HEK293 (cell line): ENCODE measurements around the gene KIFBP.

ENCODE experiments used
- EGR2 ChIP-seq: fragments of 450-650 bp; formaldehyde crosslinking; IDR thresholded peaks from 2 replicates; pipeline ENCODE4 v1.5.1; 2016; ENCODE audit warnings: low read depth, missing biosample characterization, missing genetic modification characterization
- GFI1B ChIP-seq: fragments of 450-650 bp; formaldehyde crosslinking; IDR thresholded peaks from 2 replicates; pipeline ENCODE4 v1.5.1; 2016; ENCODE audit warnings: missing biosample characterization, missing genetic modification characterization
- MZF1 ChIP-seq: fragments of 450-650 bp; formaldehyde crosslinking; IDR thresholded peaks from 2 replicates; pipeline ENCODE4 v1.5.1; 2017; ENCODE audit warnings: missing biosample characterization, missing genetic modification characterization, borderline replicate concordance
- OVOL3 ChIP-seq: fragments of 450-650 bp; formaldehyde crosslinking; IDR thresholded peaks from 2 replicates; pipeline ENCODE4 v1.5.1; 2016; ENCODE audit warnings: missing biosample characterization, missing genetic modification characterization
- SETDB1 ChIP-seq: IDR thresholded peaks from one replicate; pipeline ENCODE4 v1.6.1; 2017; ENCODE audit warnings: mild to moderate bottlenecking, low read length, moderate library complexity, mixed read lengths; ENCODE audit not compliant: insufficient read length
- TRIM28 ChIP-seq: IDR thresholded peaks from 2 replicates; pipeline ENCODE4 v1.6.1; 2011; ENCODE audit warnings: low read length, control low read depth, borderline replicate concordance
- YY2 ChIP-seq: fragments of 450-650 bp; formaldehyde crosslinking; IDR thresholded peaks from 2 replicates; pipeline ENCODE4 v1.5.1; 2016; ENCODE audit warnings: missing biosample characterization, missing genetic modification characterization
- ZNF121 ChIP-seq: fragments of 450-650 bp; formaldehyde crosslinking; IDR thresholded peaks from 2 replicates; pipeline ENCODE4 v1.5.1; 2016; ENCODE audit warnings: missing biosample characterization, missing genetic modification characterization
- ZNF146 ChIP-seq: fragments of 450-650 bp; formaldehyde crosslinking; IDR thresholded peaks from 2 replicates; pipeline ENCODE4 v1.5.1; 2016; ENCODE audit warnings: missing biosample characterization, missing genetic modification characterization
- ZNF2 ChIP-seq: fragments of 450-650 bp; formaldehyde crosslinking; IDR thresholded peaks from 2 replicates; pipeline ENCODE4 v1.5.1; 2016; ENCODE audit warnings: missing biosample characterization, missing genetic modification characterization
- ZNF311 ChIP-seq: fragments of 450-650 bp; formaldehyde crosslinking; IDR thresholded peaks from 2 replicates; pipeline ENCODE4 v1.5.1; 2017; ENCODE audit warnings: missing biosample characterization, missing genetic modification characterization, borderline replicate concordance
- ZNF391 ChIP-seq: fragments of 450-650 bp; formaldehyde crosslinking; IDR thresholded peaks from 2 replicates; pipeline ENCODE4 v1.5.1; 2016; ENCODE audit warnings: low read depth, missing biosample characterization, missing genetic modification characterization, borderline replicate concordance
- ZNF544 ChIP-seq: fragments of 450-650 bp; formaldehyde crosslinking; IDR thresholded peaks from 2 replicates; pipeline ENCODE4 v1.5.0; 2017; ENCODE audit warnings: missing biosample characterization, missing genetic modification characterization
- ZNF571 ChIP-seq: fragments of 450-650 bp; formaldehyde crosslinking; IDR thresholded peaks from 2 replicates; pipeline ENCODE4 v1.5.0; 2017; ENCODE audit warnings: missing biosample characterization, missing genetic modification characterization
- ZNF596 ChIP-seq: fragments of 450-650 bp; IDR thresholded peaks from 2 replicates; pipeline ENCODE4 v1.5.0; 2018; ENCODE audit warnings: missing biosample characterization, mild to moderate bottlenecking, missing genetic modification characterization, moderate library complexity
- ZNF621 ChIP-seq: fragments of 450-650 bp; formaldehyde crosslinking; IDR thresholded peaks from 2 replicates; pipeline ENCODE4 v1.5.1; 2017; ENCODE audit warnings: missing biosample characterization, missing genetic modification characterization
- ZXDB ChIP-seq: fragments of 450-650 bp; formaldehyde crosslinking; IDR thresholded peaks from 2 replicates; pipeline ENCODE4 v1.5.1; 2016; ENCODE audit warnings: missing biosample characterization, missing genetic modification characterization
- TF ChIP-seq, protein P1 (sequence below): fragments of 450-650 bp; formaldehyde crosslinking; IDR thresholded peaks from 2 replicates; pipeline ENCODE4 v1.5.1; 2016; ENCODE audit warnings: missing biosample characterization, missing genetic modification characterization
- TF ChIP-seq, protein P2 (sequence below): fragments of 450-650 bp; formaldehyde crosslinking; IDR thresholded peaks from 2 replicates; pipeline ENCODE4 v1.5.1; 2016; ENCODE audit warnings: missing biosample characterization, missing genetic modification characterization
- TF ChIP-seq, protein P3 (sequence below): fragments of 450-650 bp; formaldehyde crosslinking; IDR thresholded peaks from 2 replicates; pipeline ENCODE4 v1.5.1; 2017; ENCODE audit warnings: missing biosample characterization, missing genetic modification characterization
- TF ChIP-seq, protein P4 (sequence below): fragments of 450-650 bp; formaldehyde crosslinking; IDR thresholded peaks from 2 replicates; pipeline ENCODE4 v1.5.1; 2016; ENCODE audit warnings: missing biosample characterization, missing genetic modification characterization
- TF ChIP-seq, protein P5 (sequence below): fragments of 450-650 bp; formaldehyde crosslinking; IDR thresholded peaks from 2 replicates; pipeline ENCODE4 v1.5.1; 2016; ENCODE audit warnings: missing biosample characterization, missing genetic modification characterization
- TF ChIP-seq, protein P6 (sequence below): fragments of 450-650 bp; formaldehyde crosslinking; IDR thresholded peaks from 2 replicates; pipeline ENCODE4 v1.5.1; 2016; ENCODE audit warnings: missing biosample characterization, missing genetic modification characterization
- TF ChIP-seq, protein P7 (sequence below): fragments of 450-650 bp; formaldehyde crosslinking; conservative IDR thresholded peaks from 2 replicates; pipeline ENCODE4 v1.5.1; 2016; ENCODE audit warnings: low read depth, missing biosample characterization, missing genetic modification characterization

KIFBP gene

DNA sequence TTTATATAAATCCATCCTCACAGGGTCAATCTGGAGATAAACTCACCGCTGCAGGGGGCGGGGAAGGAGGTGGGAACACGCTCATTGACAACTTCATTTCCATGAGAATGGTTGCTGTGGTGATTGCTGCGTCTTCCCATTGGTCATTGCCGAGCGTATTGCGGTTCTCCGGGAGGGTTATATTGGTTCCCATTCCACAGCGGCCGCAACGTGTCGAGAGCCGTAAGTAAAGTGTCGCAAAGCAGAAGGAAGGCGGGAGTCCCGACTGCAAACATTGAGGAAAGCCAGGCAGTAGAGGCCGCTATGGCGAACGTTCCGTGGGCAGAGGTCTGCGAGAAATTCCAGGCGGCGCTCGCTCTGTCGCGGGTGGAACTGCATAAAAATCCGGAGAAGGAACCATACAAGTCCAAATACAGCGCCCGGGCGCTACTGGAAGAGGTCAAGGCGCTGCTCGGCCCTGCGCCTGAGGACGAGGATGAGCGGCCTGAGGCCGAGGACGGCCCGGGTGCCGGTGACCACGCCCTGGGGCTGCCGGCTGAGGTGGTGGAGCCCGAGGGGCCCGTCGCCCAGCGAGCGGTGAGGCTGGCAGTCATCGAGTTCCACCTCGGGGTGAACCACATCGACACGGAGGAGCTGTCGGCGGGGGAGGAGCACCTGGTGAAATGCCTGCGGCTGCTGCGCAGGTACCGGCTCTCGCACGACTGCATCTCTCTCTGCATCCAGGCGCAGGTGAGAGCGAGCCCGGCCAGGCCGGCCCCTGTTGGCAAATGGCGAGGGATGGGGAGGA, at the start of gene KIFBP (continued):
- TF ChIP-seq ZNF391 (tag by site-specific recombination) (peak; percentile 60; the same call in 1 of the 2 replicates), ZNF311 (tag by site-specific recombination) (no peak), ZNF121 (tag by site-specific recombination) (0 out of 2 replicates have a peak, but pooled peaks have one; percentile 49), EGR2 (no peak), ZNF544 (no peak), ZNF571 (no peak), ZNF596 (tag by site-specific recombination) (no peak), ZNF146 (tag by site-specific recombination) (no peak), OVOL3 (peak; percentile 76), GFI1B (tag by site-specific recombination) (0 out of 2 replicates have a peak, but pooled peaks have one; percentile 36), ZXDB (tag by site-specific recombination) (peak; percentile 79), SETDB1 (no peak), ZNF2 (peak; percentile 94), YY2 (tag by site-specific recombination) (0 out of 2 replicates have a peak, but pooled peaks have one; percentile 51), MZF1 (tag by site-specific recombination) (no peak), ZNF621 (no peak), TRIM28 (no peak)
- TF ChIP-seq, protein P1, sequence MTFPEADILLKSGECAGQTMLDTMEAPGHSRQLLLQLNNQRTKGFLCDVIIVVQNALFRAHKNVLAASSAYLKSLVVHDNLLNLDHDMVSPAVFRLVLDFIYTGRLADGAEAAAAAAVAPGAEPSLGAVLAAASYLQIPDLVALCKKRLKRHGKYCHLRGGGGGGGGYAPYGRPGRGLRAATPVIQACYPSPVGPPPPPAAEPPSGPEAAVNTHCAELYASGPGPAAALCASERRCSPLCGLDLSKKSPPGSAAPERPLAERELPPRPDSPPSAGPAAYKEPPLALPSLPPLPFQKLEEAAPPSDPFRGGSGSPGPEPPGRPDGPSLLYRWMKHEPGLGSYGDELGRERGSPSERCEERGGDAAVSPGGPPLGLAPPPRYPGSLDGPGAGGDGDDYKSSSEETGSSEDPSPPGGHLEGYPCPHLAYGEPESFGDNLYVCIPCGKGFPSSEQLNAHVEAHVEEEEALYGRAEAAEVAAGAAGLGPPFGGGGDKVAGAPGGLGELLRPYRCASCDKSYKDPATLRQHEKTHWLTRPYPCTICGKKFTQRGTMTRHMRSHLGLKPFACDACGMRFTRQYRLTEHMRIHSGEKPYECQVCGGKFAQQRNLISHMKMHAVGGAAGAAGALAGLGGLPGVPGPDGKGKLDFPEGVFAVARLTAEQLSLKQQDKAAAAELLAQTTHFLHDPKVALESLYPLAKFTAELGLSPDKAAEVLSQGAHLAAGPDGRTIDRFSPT (tag by site-specific recombination), result peak; percentile 64
- TF ChIP-seq, protein P2, sequence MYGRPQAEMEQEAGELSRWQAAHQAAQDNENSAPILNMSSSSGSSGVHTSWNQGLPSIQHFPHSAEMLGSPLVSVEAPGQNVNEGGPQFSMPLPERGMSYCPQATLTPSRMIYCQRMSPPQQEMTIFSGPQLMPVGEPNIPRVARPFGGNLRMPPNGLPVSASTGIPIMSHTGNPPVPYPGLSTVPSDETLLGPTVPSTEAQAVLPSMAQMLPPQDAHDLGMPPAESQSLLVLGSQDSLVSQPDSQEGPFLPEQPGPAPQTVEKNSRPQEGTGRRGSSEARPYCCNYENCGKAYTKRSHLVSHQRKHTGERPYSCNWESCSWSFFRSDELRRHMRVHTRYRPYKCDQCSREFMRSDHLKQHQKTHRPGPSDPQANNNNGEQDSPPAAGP (tag by site-specific recombination), result peak; percentile 76
- TF ChIP-seq, protein P3, sequence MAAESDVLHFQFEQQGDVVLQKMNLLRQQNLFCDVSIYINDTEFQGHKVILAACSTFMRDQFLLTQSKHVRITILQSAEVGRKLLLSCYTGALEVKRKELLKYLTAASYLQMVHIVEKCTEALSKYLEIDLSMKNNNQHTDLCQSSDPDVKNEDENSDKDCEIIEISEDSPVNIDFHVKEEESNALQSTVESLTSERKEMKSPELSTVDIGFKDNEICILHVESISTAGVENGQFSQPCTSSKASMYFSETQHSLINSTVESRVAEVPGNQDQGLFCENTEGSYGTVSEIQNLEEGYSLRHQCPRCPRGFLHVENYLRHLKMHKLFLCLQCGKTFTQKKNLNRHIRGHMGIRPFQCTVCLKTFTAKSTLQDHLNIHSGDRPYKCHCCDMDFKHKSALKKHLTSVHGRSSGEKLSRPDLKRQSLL (tag by site-specific recombination), result 0 out of 2 replicates have a peak, but pooled peaks have one; percentile 10
- TF ChIP-seq, protein P4, sequence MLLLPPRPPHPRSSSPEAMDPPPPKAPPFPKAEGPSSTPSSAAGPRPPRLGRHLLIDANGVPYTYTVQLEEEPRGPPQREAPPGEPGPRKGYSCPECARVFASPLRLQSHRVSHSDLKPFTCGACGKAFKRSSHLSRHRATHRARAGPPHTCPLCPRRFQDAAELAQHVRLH (tag by site-specific recombination), result peak; percentile 92
- TF ChIP-seq, protein P5, sequence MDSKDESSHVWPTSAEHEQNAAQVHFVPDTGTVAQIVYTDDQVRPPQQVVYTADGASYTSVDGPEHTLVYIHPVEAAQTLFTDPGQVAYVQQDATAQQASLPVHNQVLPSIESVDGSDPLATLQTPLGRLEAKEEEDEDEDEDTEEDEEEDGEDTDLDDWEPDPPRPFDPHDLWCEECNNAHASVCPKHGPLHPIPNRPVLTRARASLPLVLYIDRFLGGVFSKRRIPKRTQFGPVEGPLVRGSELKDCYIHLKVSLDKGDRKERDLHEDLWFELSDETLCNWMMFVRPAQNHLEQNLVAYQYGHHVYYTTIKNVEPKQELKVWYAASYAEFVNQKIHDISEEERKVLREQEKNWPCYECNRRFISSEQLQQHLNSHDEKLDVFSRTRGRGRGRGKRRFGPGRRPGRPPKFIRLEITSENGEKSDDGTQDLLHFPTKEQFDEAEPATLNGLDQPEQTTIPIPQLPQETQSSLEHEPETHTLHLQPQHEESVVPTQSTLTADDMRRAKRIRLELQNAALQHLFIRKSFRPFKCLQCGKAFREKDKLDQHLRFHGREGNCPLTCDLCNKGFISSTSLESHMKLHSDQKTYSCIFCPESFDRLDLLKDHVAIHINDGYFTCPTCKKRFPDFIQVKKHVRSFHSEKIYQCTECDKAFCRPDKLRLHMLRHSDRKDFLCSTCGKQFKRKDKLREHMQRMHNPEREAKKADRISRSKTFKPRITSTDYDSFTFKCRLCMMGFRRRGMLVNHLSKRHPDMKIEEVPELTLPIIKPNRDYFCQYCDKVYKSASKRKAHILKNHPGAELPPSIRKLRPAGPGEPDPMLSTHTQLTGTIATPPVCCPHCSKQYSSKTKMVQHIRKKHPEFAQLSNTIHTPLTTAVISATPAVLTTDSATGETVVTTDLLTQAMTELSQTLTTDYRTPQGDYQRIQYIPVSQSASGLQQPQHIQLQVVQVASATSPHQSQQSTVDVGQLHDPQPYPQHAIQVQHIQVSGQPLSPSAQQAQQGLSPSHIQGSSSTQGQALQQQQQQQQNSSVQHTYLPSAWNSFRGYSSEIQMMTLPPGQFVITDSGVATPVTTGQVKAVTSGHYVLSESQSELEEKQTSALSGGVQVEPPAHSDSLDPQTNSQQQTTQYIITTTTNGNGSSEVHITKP (tag by site-specific recombination), result peak; percentile 59; the same call in 1 of the 2 replicates
- TF ChIP-seq, protein P6, sequence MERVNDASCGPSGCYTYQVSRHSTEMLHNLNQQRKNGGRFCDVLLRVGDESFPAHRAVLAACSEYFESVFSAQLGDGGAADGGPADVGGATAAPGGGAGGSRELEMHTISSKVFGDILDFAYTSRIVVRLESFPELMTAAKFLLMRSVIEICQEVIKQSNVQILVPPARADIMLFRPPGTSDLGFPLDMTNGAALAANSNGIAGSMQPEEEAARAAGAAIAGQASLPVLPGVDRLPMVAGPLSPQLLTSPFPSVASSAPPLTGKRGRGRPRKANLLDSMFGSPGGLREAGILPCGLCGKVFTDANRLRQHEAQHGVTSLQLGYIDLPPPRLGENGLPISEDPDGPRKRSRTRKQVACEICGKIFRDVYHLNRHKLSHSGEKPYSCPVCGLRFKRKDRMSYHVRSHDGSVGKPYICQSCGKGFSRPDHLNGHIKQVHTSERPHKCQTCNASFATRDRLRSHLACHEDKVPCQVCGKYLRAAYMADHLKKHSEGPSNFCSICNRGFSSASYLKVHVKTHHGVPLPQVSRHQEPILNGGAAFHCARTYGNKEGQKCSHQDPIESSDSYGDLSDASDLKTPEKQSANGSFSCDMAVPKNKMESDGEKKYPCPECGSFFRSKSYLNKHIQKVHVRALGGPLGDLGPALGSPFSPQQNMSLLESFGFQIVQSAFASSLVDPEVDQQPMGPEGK, result peak; percentile 49
- TF ChIP-seq, protein P7, sequence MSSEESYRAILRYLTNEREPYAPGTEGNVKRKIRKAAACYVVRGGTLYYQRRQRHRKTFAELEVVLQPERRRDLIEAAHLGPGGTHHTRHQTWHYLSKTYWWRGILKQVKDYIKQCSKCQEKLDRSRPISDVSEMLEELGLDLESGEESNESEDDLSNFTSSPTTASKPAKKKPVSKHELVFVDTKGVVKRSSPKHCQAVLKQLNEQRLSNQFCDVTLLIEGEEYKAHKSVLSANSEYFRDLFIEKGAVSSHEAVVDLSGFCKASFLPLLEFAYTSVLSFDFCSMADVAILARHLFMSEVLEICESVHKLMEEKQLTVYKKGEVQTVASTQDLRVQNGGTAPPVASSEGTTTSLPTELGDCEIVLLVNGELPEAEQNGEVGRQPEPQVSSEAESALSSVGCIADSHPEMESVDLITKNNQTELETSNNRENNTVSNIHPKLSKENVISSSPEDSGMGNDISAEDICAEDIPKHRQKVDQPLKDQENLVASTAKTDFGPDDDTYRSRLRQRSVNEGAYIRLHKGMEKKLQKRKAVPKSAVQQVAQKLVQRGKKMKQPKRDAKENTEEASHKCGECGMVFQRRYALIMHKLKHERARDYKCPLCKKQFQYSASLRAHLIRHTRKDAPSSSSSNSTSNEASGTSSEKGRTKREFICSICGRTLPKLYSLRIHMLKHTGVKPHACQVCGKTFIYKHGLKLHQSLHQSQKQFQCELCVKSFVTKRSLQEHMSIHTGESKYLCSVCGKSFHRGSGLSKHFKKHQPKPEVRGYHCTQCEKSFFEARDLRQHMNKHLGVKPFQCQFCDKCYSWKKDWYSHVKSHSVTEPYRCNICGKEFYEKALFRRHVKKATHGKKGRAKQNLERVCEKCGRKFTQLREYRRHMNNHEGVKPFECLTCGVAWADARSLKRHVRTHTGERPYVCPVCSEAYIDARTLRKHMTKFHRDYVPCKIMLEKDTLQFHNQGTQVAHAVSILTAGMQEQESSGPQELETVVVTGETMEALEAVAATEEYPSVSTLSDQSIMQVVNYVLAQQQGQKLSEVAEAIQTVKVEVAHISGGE (tag by site-specific recombination), result peak; percentile 18; the same call in 1 of the 2 replicates
